Effector CD8-positive, alpha-beta T cell (primary cell): ENCODE measurements around the gene ELOA.
A peak's percentile ranks its signal among the peaks of the same experiment; 100 is the strongest.
"Not testable (repeated sequence)": the region's sequence is repeated elsewhere in the genome, so short reads cannot be mapped to it uniquely, and the experiment has no call there.

Experiments used
- DNase-seq: peaks from one replicate; lab custom pipeline; 2025; lab: John Stamatoyannopoulos, UW

ELOA gene

GRCh38 chr1:23800400-23801337 is 57.4 kb downstream of the ELOA start, which contains the start of gene GALE:
Gene GALE (minus strand): TSS chr1:23800754. CDS start chr1:23799007, 1,747 bp downstream.
- DNase-seq: peak; percentile 96

- DNase-seq: no peak
Measured at GRCh38 chr1:23801338-23801748, 58.1 kb downstream of the ELOA start.

- DNase-seq: no peak
Measured at GRCh38 chr1:23801876-23802275, 58.6 kb downstream of the ELOA start.

GRCh38 chr1:23802809-23803342 is 59.6 kb downstream of the ELOA start:
- DNase-seq: not testable (repeated sequence)

- DNase-seq: no peak
Measured at GRCh38 chr1:23803674-23804073, 60.4 kb downstream of the ELOA start.

GRCh38 chr1:23804183-23804835 is 61.0 kb downstream of the ELOA start:
- no peak for DNase-seq

GRCh38 chr1:23805025-23805424 is 61.8 kb downstream of the ELOA start:
- no peak for DNase-seq

GRCh38 chr1:23806280-23806679 is 63.0 kb downstream of the ELOA start:
- no peak for DNase-seq

- no peak for DNase-seq
Measured at GRCh38 chr1:23807453-23807852, 64.2 kb downstream of the ELOA start.

- DNase-seq: peak; percentile 63
Measured at GRCh38 chr1:23809751-23810171, 66.5 kb downstream of the ELOA start.

- DNase-seq: peak; percentile 20
Measured at GRCh38 chr1:23810818-23811540, 67.7 kb downstream of the ELOA start.
